Gastrocnemius medialis (tissue), 4 donors: Measurements from ENCODE around the gene MCF2L. TPM values are rescaled to one million over a fixed set of nuclear protein-coding genes. Genes with fewer than 3 reads are reported as not detected.

Source experiments
- ATAC-seq, 2 donors: fragments of 150-250 bp; one replicate each; pipeline ENCODE4 v1.9.1; 2016
- DNase-seq, 2 donors: peaks; one replicate each; pipeline ENCODE4 v3.0.0-alpha.2; 2019
- H3K27ac ChIP-seq, 4 donors: fragments of 200-600 bp; sonication (generic); 1 replicate in 1 of 4; 2 replicates in 3 of 4; pipeline ENCODE4 v1.5.1; 2016 to 2018; ENCODE audit warnings: mild to moderate bottlenecking in 2 of 4, moderate library complexity in 1 of 4
- H3K27me3 ChIP-seq, 3 donors: fragments of 200-600 bp; sonication (generic) in 2 of 3; 1 replicate in 1 of 3; 2 replicates in 2 of 3; pipeline versions ENCODE4 v1.5.1 to v1.6.0; 2016 to 2019; ENCODE audit warnings: mild to moderate bottlenecking in 1 of 3, moderate library complexity in 1 of 3
- H3K36me3 ChIP-seq, 2 donors: fragments of 200-600 bp; sonication (generic) in 1 of 2; one replicate each; pipeline ENCODE4 v1.5.1; 2017 to 2018
- H3K4me1 ChIP-seq, 2 donors: fragments of 200-600 bp; sonication (generic) in 1 of 2; one replicate each; pipeline ENCODE4 v1.5.1; 2016 to 2017; ENCODE audit warnings: mild to moderate bottlenecking in 2 of 2
- H3K4me3 ChIP-seq, 4 donors: fragments of 200-600 bp; sonication (generic) in 3 of 4; 1 replicate in 1 of 4; 2 replicates in 3 of 4; pipeline ENCODE4 v1.5.1; 2016 to 2019; ENCODE audit warnings: mild to moderate bottlenecking in 2 of 4
- H3K9me3 ChIP-seq, 3 donors: fragments of 200-600 bp; sonication (generic) in 2 of 3; 1 replicate in 1 of 3; 2 replicates in 2 of 3; pipeline ENCODE4 v1.5.1; 2016 to 2019
- CTCF ChIP-seq, 5 experiments: fragments of 450-650 bp in 3 of 5; fragments of 200-600 bp in 2 of 5; sonication (generic) in 2 of 5; IDR thresholded peaks in 4 of 5; conservative IDR thresholded peaks in 1 of 5; 1 replicate in 4 of 5; 2 replicates in 1 of 5; pipeline ENCODE4 v1.5.1; 2016 to 2019; ENCODE audit warnings: antibody characterized with exemption in 5 of 5, mild to moderate bottlenecking in 3 of 5, moderate library complexity in 3 of 5
- POLR2A ChIP-seq, 2 donors: fragments of 450-650 bp; IDR thresholded peaks; one replicate each; pipeline ENCODE4 v1.6.1; 2017; ENCODE audit warnings: antibody characterized with exemption in 2 of 2, mild to moderate bottlenecking in 2 of 2, moderate library complexity in 2 of 2
- in situ Hi-C, 4 donors: fragments of 200-750 bp; cut with MboI; loops; one replicate each; pipeline versions ENCODE4 v1.15.0 to v1.8.0; 2017; ENCODE audit warnings: low sequenced_read_pairs in 4 of 4
- intact Hi-C: fragments of 100-400 bp; cut with DNase I; formaldehyde crosslinking; loops from one replicate; pipeline ENCODE4 v1.15.1; 2023; ENCODE audit warnings: low total_unique reads
- total RNA-seq, 4 donors: library from RNA; depleted of rRNA; stranded (reverse); fragments of >200 nt; gene quantifications; one replicate each; pipeline versions ENCODE4 v1.1.0 to v1.2.3, GENCODE V29; 2016

MCF2L gene
- total RNA-seq, 4 donors from 2014 or later: 16.1 to 21.2 (median 19.4) TPM

- H3K27me3 ChIP-seq: no peaks in the 10 kb centered on the region
- in situ Hi-C loops (no loop called here), intact Hi-C loops (no loop called here)
- no peaks in the 10 kb centered on the region for H3K9me3 ChIP-seq
- TF ChIP-seq CTCF (IDR thresholded peaks at IDR 0.05 in 4 of 5, conservative IDR thresholded peaks at IDR 0.05 in 1 of 5) (no peak), POLR2A (IDR thresholded peaks at IDR 0.05) (no peak)
- no peak for DNase-seq
- H3K36me3 ChIP-seq: no peaks in the 10 kb centered on the region
- peaks cover 5 to 6% of the 10 kb centered on the region in 2 donors for H3K4me1 ChIP-seq
- H3K4me3 ChIP-seq: no peak overlapping the region
- no peak for ATAC-seq
- H3K27ac ChIP-seq: no peak overlapping the region
Observed at GRCh38 chr13:113093580-113094409, 124.8 kb downstream of the MCF2L start.

- H3K9me3 ChIP-seq: no peaks in the 10 kb centered on the region
- peaks cover 0 to 3% (median 0%) of the 10 kb centered on the region in 3 donors for H3K27me3 ChIP-seq
- ATAC-seq (no peak), DNase-seq (no peak)
- no peak overlapping the region for H3K4me3 ChIP-seq
- H3K36me3 ChIP-seq: no peaks in the 10 kb centered on the region
- intact Hi-C loops (no loop called here), in situ Hi-C loops (no loop called here)
- no peak overlapping the region for H3K27ac ChIP-seq
- peaks cover 5 to 6% of the 10 kb centered on the region in 2 donors for H3K4me1 ChIP-seq
- TF ChIP-seq CTCF (IDR thresholded peaks at IDR 0.05 in 4 of 5, conservative IDR thresholded peaks at IDR 0.05 in 1 of 5) (no peak), POLR2A (IDR thresholded peaks at IDR 0.05) (no peak)
Observed at GRCh38 chr13:113094410-113094800, 125.4 kb downstream of the MCF2L start.

- no peak for DNase-seq
- in situ Hi-C loops: no loop called here
Observed at GRCh38 chr13:113095146-113096051, 126.4 kb downstream of the MCF2L start.

More at GRCh38 chr13:113095146-113096051, 126.4 kb downstream of the MCF2L start:
- Histone ChIP-seq H3K27me3 (peaks cover 0 to 3% (median 0%) of the 10 kb centered on the region in 3 donors), H3K4me3 (no peak overlapping the region), H3K9me3 (no peaks in the 10 kb centered on the region), H3K4me1 (peaks cover 5 to 6% of the 10 kb centered on the region in 2 donors), H3K27ac (no peak overlapping the region), H3K36me3 (no peaks in the 10 kb centered on the region)
- no peak for ATAC-seq
- intact Hi-C loops: no loop called here
- no peak for TF ChIP-seq CTCF (IDR thresholded peaks at IDR 0.05 in 4 of 5, conservative IDR thresholded peaks at IDR 0.05 in 1 of 5)
- no peak for TF ChIP-seq POLR2A (IDR thresholded peaks at IDR 0.05)
